HEK293 (cell line): ENCODE measurements around the gene EVX1.
A peak's percentile ranks its signal among the peaks of the same experiment; 100 is the strongest.

Experiments used
- CTCF ChIA-PET: fragments of 350-600 bp; formaldehyde crosslinking; extraction: SDS; loops from one replicate; lab custom pipeline; 2021; ENCODE audit warnings: antibody characterized with exemption; lab: Yijun Ruan, JAX
- POLR2A ChIA-PET: fragments of 300-600 bp; formaldehyde crosslinking; extraction: SDS; loops from one replicate; lab custom pipeline; 2020; ENCODE audit warnings: antibody characterized with exemption, inconsistent platforms; lab: Yijun Ruan, JAX
- H3K27ac ChIP-seq: fragments of 200-500 bp; sonication (Bioruptor generic); 2 replicates; pipeline ENCODE4 v1.5.1; 2014; ENCODE audit warnings: low read depth, low read length, control low read depth, inconsistent platforms; ENCODE audit errors: extremely low read depth
- H3K36me3 ChIP-seq, 2 experiments: fragments of 200-500 bp in 1 of 2; sonication (Bioruptor generic) in 1 of 2; 1 replicate in 1 of 2; 2 replicates in 1 of 2; pipeline ENCODE4 v1.5.1; 2014 to 2017; ENCODE audit warnings: inconsistent platforms in 2 of 2, low read length in 2 of 2; ENCODE audit not compliant: control insufficient read depth in 2 of 2, insufficient read depth in 1 of 2
- H3K4me1 ChIP-seq: fragments of 200-500 bp; sonication (Bioruptor generic); 2 replicates; pipeline ENCODE4 v1.5.1; 2014; ENCODE audit warnings: mild to moderate bottlenecking, low read length, inconsistent platforms; ENCODE audit not compliant: control insufficient read depth, insufficient read depth
- H3K4me3 ChIP-seq: 2 replicates; pipeline ENCODE4 v1.5.1; 2011; ENCODE audit warnings: low read depth, mild to moderate bottlenecking, control low read depth, low read length, moderate library complexity
- H3K9me3 ChIP-seq: fragments of 200-500 bp; sonication (Bioruptor generic); 2 replicates; pipeline ENCODE4 v1.5.1; 2014; ENCODE audit warnings: low read depth, low read length, inconsistent platforms; ENCODE audit not compliant: control insufficient read depth, insufficient read depth
- KLF16 ChIP-seq: fragments of 450-650 bp; formaldehyde crosslinking; IDR thresholded peaks from 2 replicates; pipeline ENCODE4 v1.5.1; 2017; ENCODE audit warnings: missing biosample characterization, missing genetic modification characterization
- MYNN ChIP-seq: fragments of 450-650 bp; formaldehyde crosslinking; IDR thresholded peaks from 2 replicates; pipeline ENCODE4 v1.5.1; 2016; ENCODE audit warnings: missing biosample characterization, missing genetic modification characterization, borderline replicate concordance
- PRDM10 ChIP-seq: fragments of 450-650 bp; formaldehyde crosslinking; IDR thresholded peaks from 2 replicates; pipeline ENCODE4 v1.5.1; 2016; ENCODE audit warnings: missing biosample characterization, missing genetic modification characterization
- SCRT2 ChIP-seq: fragments of 450-650 bp; formaldehyde crosslinking; IDR thresholded peaks from 2 replicates; pipeline ENCODE4 v1.5.1; 2016; ENCODE audit warnings: missing biosample characterization, missing genetic modification characterization
- SP2 ChIP-seq: fragments of 450-650 bp; formaldehyde crosslinking; IDR thresholded peaks from 2 replicates; pipeline ENCODE4 v1.5.1; 2016; ENCODE audit warnings: missing biosample characterization, missing genetic modification characterization
- ZBTB20 ChIP-seq: fragments of 450-650 bp; formaldehyde crosslinking; IDR thresholded peaks from 2 replicates; pipeline ENCODE4 v1.5.1; 2016; ENCODE audit warnings: missing biosample characterization, missing genetic modification characterization
- ZBTB48 ChIP-seq: fragments of 450-650 bp; formaldehyde crosslinking; IDR thresholded peaks from 2 replicates; pipeline ENCODE4 v1.5.1; 2016; ENCODE audit warnings: missing biosample characterization, missing genetic modification characterization
- ZBTB7A ChIP-seq: fragments of 450-650 bp; formaldehyde crosslinking; IDR thresholded peaks from 2 replicates; pipeline ENCODE4 v1.5.1; 2016; ENCODE audit warnings: low read depth, missing biosample characterization, missing genetic modification characterization
- ZFHX2 ChIP-seq: fragments of 450-650 bp; formaldehyde crosslinking; conservative IDR thresholded peaks from 2 replicates; pipeline ENCODE4 v1.5.1; 2016; ENCODE audit warnings: missing biosample characterization, missing genetic modification characterization
- ZNF10 ChIP-seq: fragments of 450-650 bp; formaldehyde crosslinking; IDR thresholded peaks from 2 replicates; pipeline ENCODE4 v1.5.1; 2017; ENCODE audit warnings: missing biosample characterization, missing genetic modification characterization
- ZNF114 ChIP-seq: fragments of 450-650 bp; formaldehyde crosslinking; IDR thresholded peaks from 2 replicates; pipeline ENCODE4 v1.5.0; 2017; ENCODE audit warnings: missing biosample characterization, missing genetic modification characterization
- ZNF133 ChIP-seq: fragments of 450-650 bp; formaldehyde crosslinking; IDR thresholded peaks from 2 replicates; pipeline ENCODE4 v1.5.1; 2016; ENCODE audit warnings: missing biosample characterization, missing genetic modification characterization
- ZNF311 ChIP-seq: fragments of 450-650 bp; formaldehyde crosslinking; IDR thresholded peaks from 2 replicates; pipeline ENCODE4 v1.5.1; 2017; ENCODE audit warnings: missing biosample characterization, missing genetic modification characterization, borderline replicate concordance
- ZNF350 ChIP-seq: fragments of 450-650 bp; formaldehyde crosslinking; IDR thresholded peaks from 2 replicates; pipeline ENCODE4 v1.5.0; 2017; ENCODE audit warnings: missing biosample characterization, mild to moderate bottlenecking, missing genetic modification characterization
- ZNF366 ChIP-seq: fragments of 450-650 bp; formaldehyde crosslinking; conservative IDR thresholded peaks from 2 replicates; pipeline ENCODE4 v1.5.1; 2016; ENCODE audit warnings: missing biosample characterization, missing genetic modification characterization
- ZNF391 ChIP-seq: fragments of 450-650 bp; formaldehyde crosslinking; IDR thresholded peaks from 2 replicates; pipeline ENCODE4 v1.5.1; 2016; ENCODE audit warnings: low read depth, missing biosample characterization, missing genetic modification characterization, borderline replicate concordance
- ZNF510 ChIP-seq: fragments of 450-650 bp; formaldehyde crosslinking; IDR thresholded peaks from 2 replicates; pipeline ENCODE4 v1.5.1; 2018; ENCODE audit warnings: mild to moderate bottlenecking, missing genetic modification characterization, missing biosample characterization; ENCODE audit not compliant: insufficient replicate concordance
- ZNF544 ChIP-seq: fragments of 450-650 bp; formaldehyde crosslinking; IDR thresholded peaks from 2 replicates; pipeline ENCODE4 v1.5.0; 2017; ENCODE audit warnings: missing biosample characterization, missing genetic modification characterization
- ZNF600 ChIP-seq: fragments of 450-650 bp; formaldehyde crosslinking; IDR thresholded peaks from 2 replicates; pipeline ENCODE4 v1.5.1; 2016; ENCODE audit warnings: missing biosample characterization, missing genetic modification characterization
- ZNF624 ChIP-seq: fragments of 450-650 bp; formaldehyde crosslinking; IDR thresholded peaks from 2 replicates; pipeline ENCODE4 v1.5.1; 2017; ENCODE audit warnings: missing biosample characterization, missing genetic modification characterization
- ZNF626 ChIP-seq: fragments of 450-650 bp; sonication (Bioruptor Pico); formaldehyde crosslinking; IDR thresholded peaks from 2 replicates; pipeline ENCODE4 v1.5.1; 2018; ENCODE audit warnings: missing biosample characterization, missing genetic modification characterization, inconsistent platforms
- ZNF629 ChIP-seq: fragments of 450-650 bp; formaldehyde crosslinking; IDR thresholded peaks from 2 replicates; pipeline ENCODE4 v1.5.1; 2017; ENCODE audit warnings: missing biosample characterization, missing genetic modification characterization
- ZNF658 ChIP-seq: fragments of 450-650 bp; formaldehyde crosslinking; IDR thresholded peaks from 2 replicates; pipeline ENCODE4; 2016; ENCODE audit warnings: missing biosample characterization, missing genetic modification characterization
- ZNF660 ChIP-seq: fragments of 450-650 bp; IDR thresholded peaks from 2 replicates; pipeline ENCODE4 v1.5.1; 2018; ENCODE audit warnings: missing biosample characterization, mild to moderate bottlenecking, missing genetic modification characterization
- ZSCAN23 ChIP-seq: fragments of 450-650 bp; formaldehyde crosslinking; IDR thresholded peaks from 2 replicates; pipeline ENCODE4 v1.5.1; 2016; ENCODE audit warnings: missing biosample characterization, missing genetic modification characterization
- TF ChIP-seq, protein P1 (sequence below): fragments of 450-650 bp; IDR thresholded peaks from 2 replicates; pipeline ENCODE4 v1.5.1; 2018; ENCODE audit warnings: missing biosample characterization, mild to moderate bottlenecking, missing genetic modification characterization
- TF ChIP-seq, protein P2 (sequence below): sonication (generic); formaldehyde crosslinking; IDR thresholded peaks from 2 replicates; pipeline ENCODE4 v1.8.1; 2022; ENCODE audit warnings: mild to moderate bottlenecking, moderate library complexity, missing genetic modification reagents

Gene EVX1

DNA sequence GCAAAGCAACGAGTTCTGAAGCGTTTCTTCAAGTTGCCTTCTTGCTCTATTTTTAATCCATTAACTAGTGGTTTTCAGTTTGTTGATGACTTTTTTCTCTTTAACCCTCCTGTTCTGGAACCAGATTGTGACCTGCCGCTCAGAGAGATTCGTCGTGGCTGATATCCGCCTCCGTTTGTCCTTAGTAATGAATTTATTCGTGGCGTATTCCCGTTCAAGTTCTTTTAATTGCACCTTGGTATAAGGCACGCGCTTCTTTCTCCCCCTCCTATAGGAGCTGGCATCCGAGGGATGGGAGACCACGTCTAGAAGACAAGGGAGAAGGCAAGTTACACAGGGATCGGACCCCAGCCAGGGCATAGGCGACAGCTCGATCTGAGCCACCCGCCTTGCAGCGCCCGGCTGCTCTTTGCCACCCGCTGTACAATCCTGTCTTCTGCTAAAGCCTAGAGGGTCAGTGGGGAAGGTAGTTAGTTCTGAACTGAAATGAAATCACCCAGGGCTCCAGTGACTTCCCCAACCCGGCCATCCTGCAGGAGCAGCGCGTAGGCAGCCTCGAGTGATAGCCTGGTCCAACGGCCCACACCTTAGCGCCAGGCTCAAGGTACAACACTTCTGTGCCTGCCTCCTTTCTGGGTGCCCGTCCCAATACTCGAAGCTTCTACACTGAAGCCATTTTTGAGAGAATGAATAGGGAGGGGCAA is 44.3 kb upstream of the EVX1 start:
- TF ChIP-seq, protein P1, sequence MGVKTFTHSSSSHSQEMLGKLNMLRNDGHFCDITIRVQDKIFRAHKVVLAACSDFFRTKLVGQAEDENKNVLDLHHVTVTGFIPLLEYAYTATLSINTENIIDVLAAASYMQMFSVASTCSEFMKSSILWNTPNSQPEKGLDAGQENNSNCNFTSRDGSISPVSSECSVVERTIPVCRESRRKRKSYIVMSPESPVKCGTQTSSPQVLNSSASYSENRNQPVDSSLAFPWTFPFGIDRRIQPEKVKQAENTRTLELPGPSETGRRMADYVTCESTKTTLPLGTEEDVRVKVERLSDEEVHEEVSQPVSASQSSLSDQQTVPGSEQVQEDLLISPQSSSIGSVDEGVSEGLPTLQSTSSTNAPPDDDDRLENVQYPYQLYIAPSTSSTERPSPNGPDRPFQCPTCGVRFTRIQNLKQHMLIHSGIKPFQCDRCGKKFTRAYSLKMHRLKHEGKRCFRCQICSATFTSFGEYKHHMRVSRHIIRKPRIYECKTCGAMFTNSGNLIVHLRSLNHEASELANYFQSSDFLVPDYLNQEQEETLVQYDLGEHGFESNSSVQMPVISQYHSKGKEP (tag by site-specific recombination): no peak
- TF ChIP-seq ZNF391 (tag by site-specific recombination) (no peak), ZSCAN23 (tag by site-specific recombination) (no peak), ZFHX2 (tag by site-specific recombination) (0 out of 2 replicates have a peak, but pooled peaks have one; percentile 36), ZNF658 (no peak), SCRT2 (tag by site-specific recombination) (no peak), PRDM10 (peak; percentile 74), ZBTB48 (tag by site-specific recombination) (0 out of 2 replicates have a peak, but pooled peaks have one; percentile 35)
- TF ChIP-seq, all 188 proteins: peak for 3
- Histone ChIP-seq H3K27ac (peak overlapping the region; percentile 92), H3K4me3 (peak overlapping the region; percentile 89), H3K9me3 (no peaks in the 10 kb centered on the region), H3K4me1 (peaks cover 20% of the 10 kb centered on the region), H3K36me3 (peaks cover 8 to 10% of the 10 kb centered on the region in 2 experiments; a peak in 2 of 3 replicates)
- POLR2A ChIA-PET: interaction anchor here (0.6 to 3.7 kb wide), 7 partner anchors 8 to 1270 kb away, joined by 3 to 36 read pairs (median 4); partner anchors contain the start of gene HOXA11
- CTCF ChIA-PET: interaction anchor here (0.5 to 3.0 kb wide), 14 partner anchors 8 to 898 kb away, joined by 3 to 12 read pairs (median 4); no protein-coding TSS in a partner anchor

DNA sequence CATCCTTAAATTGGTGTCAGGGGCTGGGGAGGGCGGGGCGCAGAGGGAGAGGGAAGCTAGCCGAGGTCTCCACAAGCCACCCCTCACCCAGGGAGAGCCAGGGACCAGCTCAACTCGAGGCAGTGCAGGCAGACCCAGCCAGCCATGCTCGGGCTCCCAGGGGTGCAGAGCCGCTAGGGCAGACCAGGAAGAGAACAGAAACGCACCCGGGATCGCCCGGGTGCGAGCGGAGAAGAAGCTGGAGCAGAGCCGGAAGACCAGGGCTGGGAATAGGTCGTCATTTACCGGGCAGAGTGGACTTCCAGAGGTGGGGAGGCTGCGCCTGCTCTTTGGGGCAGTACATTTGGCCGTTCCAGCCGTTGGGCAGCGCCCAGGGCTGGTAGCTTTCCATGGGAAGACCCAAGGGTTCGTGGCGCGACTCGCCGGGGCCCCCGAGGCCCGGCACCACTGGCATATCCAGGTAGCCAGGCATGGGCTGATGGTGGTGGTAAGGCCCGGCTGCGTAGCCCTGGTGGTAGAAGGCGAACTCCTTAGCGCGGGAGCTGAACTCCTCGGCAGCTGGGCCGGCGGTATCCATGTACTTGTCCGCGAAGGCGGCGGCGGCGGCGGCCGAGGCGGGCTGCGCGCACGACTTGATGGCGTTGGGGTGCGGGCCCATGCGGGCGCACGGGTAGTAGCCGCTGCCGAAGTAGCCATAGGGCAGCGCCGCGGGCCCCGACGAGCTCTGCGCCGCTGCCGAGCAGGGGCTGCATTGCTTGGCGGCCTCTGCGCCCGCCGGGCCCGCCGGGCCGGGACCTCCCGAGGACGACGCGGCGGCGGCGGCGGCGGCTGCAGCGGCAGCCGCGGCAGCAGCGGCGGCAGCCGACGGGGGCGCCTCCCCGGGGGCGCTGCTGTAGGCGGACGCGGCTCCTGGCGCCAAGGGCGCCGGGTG is 43.5 kb upstream of the EVX1 start:
- Histone ChIP-seq H3K4me1 (peaks cover 17% of the 10 kb centered on the region), H3K4me3 (peak overlapping the region; percentile 89), H3K9me3 (no peaks in the 10 kb centered on the region), H3K27ac (peak overlapping the region; percentile 92), H3K36me3 (peaks cover 4 to 8% of the 10 kb centered on the region in 2 experiments; a peak in 2 of 3 replicates)
- CTCF ChIA-PET: interaction anchor here (0.5 to 3.0 kb wide), 15 partner anchors 9 to 897 kb away, joined by 3 to 12 read pairs (median 4); no protein-coding TSS in a partner anchor
- POLR2A ChIA-PET: interaction anchor here (0.6 to 3.7 kb wide), 14 partner anchors 9 to 1269 kb away, joined by 3 to 36 read pairs (median 4); partner anchors contain the start of genes HIBADH and HOXA11
- TF ChIP-seq ZNF629 (no peak), ZNF660 (0 out of 2 replicates have a peak, but pooled peaks have one; percentile 10), ZNF600 (peak; percentile 56; the same call in 1 of the 2 replicates), ZNF624 (tag by site-specific recombination) (no peak), ZNF311 (no peak), ZNF626 (tag by site-specific recombination) (no peak), ZNF350 (tag by site-specific recombination) (no peak), ZBTB20 (tag by site-specific recombination) (peak; percentile 86; the same call in 1 of the 2 replicates), KLF16 (tag by site-specific recombination) (no peak), SP2 (tag by site-specific recombination) (no peak), MYNN (tag by site-specific recombination) (no peak), ZBTB48 (tag by site-specific recombination) (peak; percentile 75), ZNF10 (no peak), ZBTB7A (tag by site-specific recombination) (no peak), ZNF133 (tag by site-specific recombination) (no peak), ZNF114 (no peak), ZNF510 (tag by site-specific recombination) (no peak), ZNF544 (tag by site-specific recombination) (no peak), ZNF366 (tag by site-specific recombination) (no peak)
- TF ChIP-seq, protein P2, sequence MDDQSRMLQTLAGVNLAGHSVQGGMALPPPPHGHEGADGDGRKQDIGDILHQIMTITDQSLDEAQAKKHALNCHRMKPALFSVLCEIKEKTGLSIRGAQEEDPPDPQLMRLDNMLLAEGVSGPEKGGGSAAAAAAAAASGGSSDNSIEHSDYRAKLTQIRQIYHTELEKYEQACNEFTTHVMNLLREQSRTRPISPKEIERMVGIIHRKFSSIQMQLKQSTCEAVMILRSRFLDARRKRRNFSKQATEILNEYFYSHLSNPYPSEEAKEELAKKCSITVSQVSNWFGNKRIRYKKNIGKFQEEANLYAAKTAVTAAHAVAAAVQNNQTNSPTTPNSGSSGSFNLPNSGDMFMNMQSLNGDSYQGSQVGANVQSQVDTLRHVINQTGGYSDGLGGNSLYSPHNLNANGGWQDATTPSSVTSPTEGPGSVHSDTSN: peak; percentile 50
